NK-92 (cell line): ENCODE measurements around the gene RDH12.
"Not testable (repeated sequence)": the region's sequence is repeated elsewhere in the genome, so short reads cannot be mapped to it uniquely, and the experiment has no call there.

ENCODE experiments used
- DNase-seq: peaks from one replicate; lab custom pipeline; 2025; ENCODE audit not compliant: unreplicated experiment; lab: John Stamatoyannopoulos, UW

RDH12 gene

DNA sequence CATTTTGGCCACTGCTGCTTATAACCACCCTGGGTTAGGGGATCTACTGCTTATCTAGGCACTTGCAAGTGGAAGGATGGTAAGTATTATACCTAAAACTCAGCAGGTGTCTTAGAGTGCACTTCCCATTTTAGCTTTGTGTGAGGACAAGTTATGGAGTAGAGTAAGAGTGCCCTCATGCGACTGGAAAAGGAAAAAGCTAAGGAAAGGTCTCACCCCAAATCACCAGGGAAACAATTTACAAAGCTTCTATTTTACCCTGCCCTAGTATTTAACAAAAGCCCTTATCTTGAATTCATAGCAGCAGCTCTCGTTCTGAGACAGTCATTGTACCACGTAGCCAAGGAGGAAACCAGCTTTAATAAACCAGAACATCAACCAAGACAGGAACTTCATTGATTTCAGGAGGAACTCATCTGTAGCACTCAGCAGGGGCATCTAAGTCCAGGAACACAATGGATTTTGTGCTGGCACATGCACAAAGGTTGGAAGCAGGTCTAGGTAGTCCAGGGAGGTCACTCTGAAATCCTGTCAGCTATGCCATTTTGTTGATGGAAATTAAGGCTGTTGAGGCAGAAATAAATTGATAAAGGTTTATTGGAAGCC is 2.9 kb downstream of the RDH12 start:
- no peak for DNase-seq

- no peak for DNase-seq
Observed at GRCh38 chr14:67705211-67705610, 3.5 kb downstream of the RDH12 start.

GRCh38 chr14:67709346-67709745 is 7.7 kb downstream of the RDH12 start:
- not testable (repeated sequence) for DNase-seq

GRCh38 chr14:67709796-67710195 is 8.1 kb downstream of the RDH12 start:
- DNase-seq, result not testable (repeated sequence)

DNA sequence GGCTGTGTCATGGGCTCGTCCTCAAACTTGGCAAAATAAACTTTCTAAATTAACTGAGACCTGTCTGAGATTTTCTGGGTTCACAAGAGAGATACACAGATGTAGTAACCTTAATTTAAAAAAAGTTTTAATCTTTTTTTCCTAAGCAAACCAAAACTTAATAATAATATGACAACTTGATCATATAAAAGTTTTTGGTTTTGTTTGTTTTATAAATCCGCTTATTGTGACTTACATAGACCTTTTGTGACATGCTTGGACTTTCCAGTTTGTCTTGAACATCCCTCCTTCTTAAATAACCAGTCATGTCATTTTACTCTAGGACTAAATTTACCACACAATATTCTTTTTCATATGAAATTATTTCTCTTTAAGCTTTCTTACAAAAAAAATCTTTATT is 8.5 kb downstream of the RDH12 start:
- DNase-seq, result no peak

- DNase-seq, result no peak
Observed at GRCh38 chr14:67717048-67717447, 15.4 kb downstream of the RDH12 start.

GRCh38 chr14:67718265-67718664 is 16.6 kb downstream of the RDH12 start:
- no peak for DNase-seq

DNA sequence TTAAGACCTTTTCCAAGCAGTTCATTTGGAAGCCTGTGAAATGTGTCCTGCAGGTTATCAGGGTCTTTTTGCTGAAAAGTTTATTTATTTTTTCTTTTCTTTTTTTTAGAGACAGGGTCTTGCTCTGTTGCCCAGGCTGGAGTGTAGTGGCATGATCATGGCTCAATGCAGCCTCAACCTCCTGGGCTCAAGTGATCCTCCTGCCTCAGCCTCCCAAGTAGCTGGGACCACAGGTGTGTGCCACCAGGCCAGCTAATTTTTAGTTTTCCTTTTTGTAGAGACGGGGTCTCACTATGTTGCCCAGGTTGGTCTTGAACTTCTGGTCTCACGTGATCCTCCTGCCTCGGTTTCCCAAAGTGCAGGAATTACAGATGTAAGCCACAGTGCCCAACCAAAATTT is 17.7 kb downstream of the RDH12 start:
- not testable (repeated sequence) for DNase-seq

- DNase-seq, result no peak
Observed at GRCh38 chr14:67719866-67720265, 18.2 kb downstream of the RDH12 start.

GRCh38 chr14:67721875-67722274 is 20.2 kb downstream of the RDH12 start:
- DNase-seq, result no peak

DNA sequence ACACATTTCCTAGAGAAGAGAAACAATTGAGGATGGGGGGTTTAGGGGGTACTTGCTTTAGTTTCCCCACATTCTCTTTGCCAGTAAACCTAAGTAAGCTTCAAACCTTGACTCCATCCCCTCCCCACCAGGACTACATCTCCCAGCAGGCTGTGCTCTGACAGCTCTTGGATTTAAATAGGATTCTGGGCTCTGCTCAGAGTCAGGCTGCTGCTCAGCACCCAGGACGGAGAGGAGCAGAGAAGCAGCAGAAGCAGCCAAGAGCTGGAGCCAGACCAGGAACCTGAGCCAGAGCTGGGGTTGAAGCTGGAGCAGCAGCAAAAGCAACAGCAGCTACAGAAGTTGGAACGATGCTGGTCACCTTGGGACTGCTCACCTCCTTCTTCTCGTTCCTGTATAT is 20.6 kb downstream of the RDH12 start:
- no peak for DNase-seq

DNA sequence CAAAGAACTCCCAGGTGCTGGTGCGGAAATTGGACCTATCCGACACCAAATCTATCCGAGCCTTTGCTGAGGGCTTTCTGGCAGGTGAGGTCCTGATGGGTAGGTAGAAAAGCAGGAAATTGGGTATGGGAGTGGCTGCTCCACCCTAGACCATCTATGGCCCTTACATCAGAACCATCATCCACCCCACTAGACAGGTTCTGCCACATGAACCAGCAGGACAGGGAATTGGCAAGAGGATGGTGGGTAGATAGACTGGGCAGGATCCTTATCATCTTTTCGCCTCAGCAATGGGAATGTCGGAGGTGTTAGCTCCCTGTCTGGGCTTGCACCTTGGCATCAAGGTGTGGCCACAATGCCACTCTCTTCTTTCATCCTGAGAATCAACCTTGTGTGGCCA is 23.5 kb downstream of the RDH12 start:
- DNase-seq, result no peak

DNA sequence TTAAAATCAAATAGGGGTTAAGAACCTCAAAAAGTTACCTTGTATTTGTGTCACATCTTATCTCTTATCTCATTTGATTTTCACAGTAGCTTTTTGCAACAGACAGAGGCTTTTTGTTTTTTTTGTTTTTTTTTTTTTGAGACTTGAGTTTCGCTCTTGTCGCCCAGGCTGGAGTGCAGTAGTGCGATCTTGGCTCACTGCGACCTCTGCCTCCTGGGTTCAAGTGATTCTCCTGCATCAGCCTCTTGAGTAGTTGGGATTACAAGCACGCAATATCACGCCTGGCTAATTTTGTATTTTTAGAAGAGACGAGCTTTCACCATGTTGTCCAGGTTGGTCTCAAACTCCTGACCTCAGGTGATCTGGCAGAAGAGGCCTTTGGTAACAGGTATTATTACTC is 25.7 kb downstream of the RDH12 start:
- DNase-seq, result no peak

DNA sequence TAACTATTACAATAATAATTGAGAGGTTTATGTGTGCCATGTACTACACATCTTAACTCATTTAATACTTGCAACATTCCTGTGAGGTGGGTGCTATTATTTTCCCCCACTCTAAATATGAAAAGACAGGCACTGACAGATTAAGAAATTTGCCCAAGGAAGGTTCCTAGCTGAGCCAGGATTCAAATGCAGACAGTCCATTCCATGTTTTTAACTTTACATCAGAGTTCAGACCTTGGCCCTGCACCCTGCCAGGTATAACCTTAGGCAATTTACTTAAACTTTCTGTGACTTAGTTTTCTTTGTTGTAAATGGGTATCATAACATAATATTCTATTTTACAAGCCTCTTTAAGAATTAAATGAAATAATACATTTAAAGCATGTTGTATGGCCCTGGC is 26.6 kb downstream of the RDH12 start:
- DNase-seq, result no peak

- no peak for DNase-seq
Observed at GRCh38 chr14:67729072-67729885, 27.6 kb downstream of the RDH12 start.

GRCh38 chr14:67733616-67734015 is 31.9 kb downstream of the RDH12 start:
- no peak for DNase-seq

DNA sequence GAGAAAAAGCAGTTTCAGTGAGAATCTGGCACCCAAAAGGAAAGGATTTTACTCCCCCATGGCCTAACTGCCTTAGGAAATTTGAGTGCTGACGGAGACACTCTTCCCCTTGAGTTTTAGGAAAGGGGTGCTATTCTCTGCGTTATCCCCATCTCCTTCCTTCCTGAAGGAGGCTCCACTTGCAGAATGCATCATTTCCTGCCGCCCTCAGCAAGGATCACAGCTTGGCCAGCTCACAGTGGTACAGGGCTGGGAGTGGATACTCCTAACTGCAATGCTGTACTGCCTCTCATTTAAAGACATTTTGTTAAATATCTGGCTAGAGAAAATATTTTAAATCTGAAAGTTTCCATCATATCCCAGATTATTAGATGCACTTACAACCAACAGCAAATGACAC is 33.0 kb downstream of the RDH12 start:
- DNase-seq, result no peak

DNA sequence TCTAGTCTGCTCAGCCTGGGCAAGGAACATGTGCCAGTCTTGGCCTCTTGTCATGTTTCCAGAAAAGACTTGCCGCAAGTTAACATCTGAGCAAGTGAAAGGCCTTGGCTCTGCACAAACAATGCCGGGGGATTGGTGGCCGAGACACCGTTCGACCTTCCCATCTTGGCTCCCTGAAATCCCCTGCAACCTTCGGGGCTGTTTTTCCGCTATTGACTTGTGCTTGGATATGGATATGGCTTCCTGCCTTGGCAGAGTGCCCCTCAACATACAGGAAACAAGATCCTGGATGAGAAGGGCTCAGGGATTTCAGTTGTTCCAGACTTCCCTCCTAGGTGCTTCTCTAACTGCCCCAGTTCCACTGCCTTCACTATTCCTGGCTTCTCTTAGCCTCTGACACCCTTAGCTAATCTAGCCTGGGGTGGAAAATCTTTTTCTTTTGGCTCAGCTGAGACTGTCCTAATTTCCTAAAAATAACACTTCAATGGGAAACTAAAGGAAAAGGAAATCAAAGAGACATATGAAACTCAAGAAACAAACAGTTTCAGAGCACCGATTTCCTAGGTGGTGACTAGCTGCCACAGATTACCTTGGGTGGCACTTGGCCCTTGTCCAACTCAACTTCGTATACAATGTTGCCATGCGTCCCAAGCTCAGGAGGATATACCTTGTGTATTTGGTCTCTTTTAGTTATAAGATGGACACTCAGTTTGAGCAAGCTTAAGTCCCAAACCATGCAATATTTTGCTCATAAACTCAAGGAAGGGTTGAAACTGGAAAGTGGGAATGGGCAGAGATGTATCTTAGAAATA is 33.9 kb downstream of the RDH12 start:
- no peak for DNase-seq

GRCh38 chr14:67736771-67737170 is 35.1 kb downstream of the RDH12 start:
- no peak for DNase-seq

DNA sequence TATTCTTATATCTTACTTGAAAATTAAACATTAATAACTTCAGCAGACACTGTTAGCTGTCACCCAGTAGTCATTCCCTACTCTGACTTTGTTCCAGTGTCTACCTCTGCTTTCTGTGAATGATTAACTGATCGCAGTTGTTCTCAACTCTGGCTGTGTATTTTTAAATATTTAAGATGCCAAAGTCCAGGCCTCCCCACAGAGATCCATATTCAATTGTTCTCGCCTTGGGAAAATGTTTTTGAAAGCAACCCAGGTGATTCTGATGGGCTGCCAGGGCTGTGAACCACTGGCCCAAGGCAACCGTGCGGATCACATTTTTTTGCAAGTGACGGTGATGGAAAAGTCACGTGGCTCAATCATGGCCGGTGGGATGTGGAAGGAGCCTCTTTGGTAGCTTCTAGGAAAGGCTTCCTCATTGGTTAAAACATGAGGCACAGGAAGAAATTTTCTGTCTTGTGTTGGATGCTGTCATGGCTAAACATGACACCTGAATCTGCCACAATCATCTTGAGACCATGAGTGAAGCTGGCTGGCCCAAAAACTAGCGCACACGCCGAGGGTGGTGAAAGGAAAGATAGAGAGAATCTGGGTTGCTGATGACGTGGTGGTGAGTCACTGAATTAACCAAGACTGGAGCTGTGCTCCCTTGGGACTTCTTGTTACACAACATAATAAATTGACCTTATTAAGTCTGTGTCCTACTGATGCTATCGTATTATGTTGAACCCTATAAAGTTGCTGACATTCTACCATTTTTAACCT is 37.2 kb downstream of the RDH12 start:
- no peak for DNase-seq

DNA sequence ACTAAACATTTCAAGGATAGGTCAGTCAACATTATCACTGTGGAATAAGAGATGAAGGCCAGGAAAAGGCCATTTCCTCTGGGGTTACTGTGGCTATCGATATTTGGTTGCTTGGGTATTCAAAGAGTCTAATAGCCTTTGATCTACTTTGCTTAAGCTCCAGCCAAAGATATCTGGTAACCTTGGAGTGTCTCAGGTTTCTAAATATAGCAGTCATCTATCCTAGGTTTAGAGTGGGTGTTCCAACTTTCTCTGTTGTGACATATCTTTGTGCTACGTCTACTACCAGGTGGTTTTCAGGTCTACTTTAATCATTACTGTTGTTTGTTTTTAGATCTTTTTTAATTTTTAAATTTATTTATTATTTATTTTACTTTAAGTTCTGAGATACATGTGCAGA is 42.4 kb downstream of the RDH12 start:
- no peak for DNase-seq
